ENCODE measurements around the gene EGF.

Gene EGF

GRCh38 chr4:109946120-109946519 lies 33.4 kb downstream of the EGF start:
- ChIA-PET POLR2A (no interaction called here), CTCF (no interaction called here)
- no peaks in the 10 kb centered on the region for H3K9me3 ChIP-seq (ENCODE audit: control insufficient read depth, insufficient read depth, low read depth, low read length)
- no peak overlapping the region for H3K27ac ChIP-seq (ENCODE audit: extremely low read depth, low read depth, low read length)
- H3K4me3 ChIP-seq (ENCODE audit: low read depth, low read length), result no peak overlapping the region
- H3K4me1 ChIP-seq (ENCODE audit: control insufficient read depth, insufficient read depth, low read length), result no peaks in the 10 kb centered on the region
- no peaks in the 10 kb centered on the region for H3K36me3 ChIP-seq (ENCODE audit: control insufficient read depth in 2 of 2, insufficient read depth in 1 of 2, low read length in 2 of 2)
- TF ChIP-seq ZNF146 (tag by site-specific recombination; IDR thresholded peaks at IDR 0.05) (no peak), ZFP3 (tag by site-specific recombination; IDR thresholded peaks at IDR 0.05; ENCODE audit: low read depth) (no peak), INSM2 (tag by site-specific recombination; IDR thresholded peaks at IDR 0.05) (no peak)

DNA sequence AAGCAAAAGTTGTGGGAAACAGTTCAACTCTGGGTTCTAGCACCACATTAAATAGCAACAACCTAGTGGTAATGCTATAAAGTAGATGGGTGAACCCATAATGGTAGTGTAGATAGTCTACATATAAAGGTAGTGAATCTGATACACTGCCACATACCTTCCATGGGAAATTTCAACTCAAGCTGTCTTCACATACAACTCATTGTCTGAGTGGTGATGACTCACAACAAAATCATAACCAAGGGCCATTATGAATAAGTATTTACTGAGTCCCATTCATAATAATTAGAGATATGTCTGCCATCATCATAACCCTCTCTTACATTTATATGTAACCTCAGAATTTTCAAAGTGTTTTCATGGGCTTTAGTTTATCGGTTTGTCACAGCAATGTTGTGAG lies 34.8 kb downstream of the EGF start:
- no peaks in the 10 kb centered on the region for H3K9me3 ChIP-seq (ENCODE audit: control insufficient read depth, insufficient read depth, low read depth, low read length)
- TF ChIP-seq GLI4 (tag by site-specific recombination; IDR thresholded peaks at IDR 0.05) (no peak), ZBTB26 (tag by site-specific recombination; optimal IDR thresholded peaks at IDR 0.05) (no peak), ZNF146 (tag by site-specific recombination; IDR thresholded peaks at IDR 0.05) (no peak), ZNF843 (tag by site-specific recombination; IDR thresholded peaks at IDR 0.05) (no peak), BCL6B (tag by site-specific recombination; IDR thresholded peaks at IDR 0.05) (no peak), PRDM6 (tag by site-specific recombination; IDR thresholded peaks at IDR 0.05) (no peak), ZNF169 (tag by site-specific recombination; IDR thresholded peaks at IDR 0.05) (no peak), MYNN (tag by site-specific recombination; IDR thresholded peaks at IDR 0.05; ENCODE audit: borderline replicate concordance) (no peak), SP3 (tag by site-specific recombination; IDR thresholded peaks at IDR 0.05) (no peak)
- H3K4me1 ChIP-seq (ENCODE audit: control insufficient read depth, insufficient read depth, low read length), result no peaks in the 10 kb centered on the region
- no peak overlapping the region for H3K27ac ChIP-seq (ENCODE audit: extremely low read depth, low read depth, low read length)
- CTCF ChIA-PET, result no interaction called here
- H3K36me3 ChIP-seq (ENCODE audit: control insufficient read depth in 2 of 2, insufficient read depth in 1 of 2, low read length in 2 of 2), result no peaks in the 10 kb centered on the region
- POLR2A ChIA-PET, result no interaction called here
- no peak overlapping the region for H3K4me3 ChIP-seq (ENCODE audit: low read depth, low read length)

GRCh38 chr4:109947918-109948317 lies 35.2 kb downstream of the EGF start:
- Histone ChIP-seq H3K4me3 (ENCODE audit: low read depth, low read length) (no peak overlapping the region), H3K27ac (ENCODE audit: extremely low read depth, low read depth, low read length) (no peak overlapping the region), H3K9me3 (ENCODE audit: control insufficient read depth, insufficient read depth, low read depth, low read length) (no peaks in the 10 kb centered on the region), H3K4me1 (ENCODE audit: control insufficient read depth, insufficient read depth, low read length) (no peaks in the 10 kb centered on the region), H3K36me3 (ENCODE audit: control insufficient read depth in 2 of 2, insufficient read depth in 1 of 2, low read length in 2 of 2) (no peaks in the 10 kb centered on the region)
- ChIA-PET CTCF (no interaction called here), POLR2A (no interaction called here)
- TF ChIP-seq, protein P1, sequence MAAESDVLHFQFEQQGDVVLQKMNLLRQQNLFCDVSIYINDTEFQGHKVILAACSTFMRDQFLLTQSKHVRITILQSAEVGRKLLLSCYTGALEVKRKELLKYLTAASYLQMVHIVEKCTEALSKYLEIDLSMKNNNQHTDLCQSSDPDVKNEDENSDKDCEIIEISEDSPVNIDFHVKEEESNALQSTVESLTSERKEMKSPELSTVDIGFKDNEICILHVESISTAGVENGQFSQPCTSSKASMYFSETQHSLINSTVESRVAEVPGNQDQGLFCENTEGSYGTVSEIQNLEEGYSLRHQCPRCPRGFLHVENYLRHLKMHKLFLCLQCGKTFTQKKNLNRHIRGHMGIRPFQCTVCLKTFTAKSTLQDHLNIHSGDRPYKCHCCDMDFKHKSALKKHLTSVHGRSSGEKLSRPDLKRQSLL (tag by site-specific recombination; IDR thresholded peaks at IDR 0.05), result no peak
- TF ChIP-seq ZNF121 (tag by site-specific recombination; IDR thresholded peaks at IDR 0.05), result no peak
- TF ChIP-seq ZNF48 (tag by site-specific recombination; IDR thresholded peaks at IDR 0.05), result no peak
- no peak for TF ChIP-seq ZNF132 (tag by site-specific recombination; IDR thresholded peaks at IDR 0.05; ENCODE audit: borderline replicate concordance)
- TF ChIP-seq ZNF707 (tag by site-specific recombination; IDR thresholded peaks at IDR 0.05), result no peak
- TF ChIP-seq ZNF830 (tag by site-specific recombination; IDR thresholded peaks at IDR 0.05; ENCODE audit: low read depth), result no peak
- TF ChIP-seq, protein P2, sequence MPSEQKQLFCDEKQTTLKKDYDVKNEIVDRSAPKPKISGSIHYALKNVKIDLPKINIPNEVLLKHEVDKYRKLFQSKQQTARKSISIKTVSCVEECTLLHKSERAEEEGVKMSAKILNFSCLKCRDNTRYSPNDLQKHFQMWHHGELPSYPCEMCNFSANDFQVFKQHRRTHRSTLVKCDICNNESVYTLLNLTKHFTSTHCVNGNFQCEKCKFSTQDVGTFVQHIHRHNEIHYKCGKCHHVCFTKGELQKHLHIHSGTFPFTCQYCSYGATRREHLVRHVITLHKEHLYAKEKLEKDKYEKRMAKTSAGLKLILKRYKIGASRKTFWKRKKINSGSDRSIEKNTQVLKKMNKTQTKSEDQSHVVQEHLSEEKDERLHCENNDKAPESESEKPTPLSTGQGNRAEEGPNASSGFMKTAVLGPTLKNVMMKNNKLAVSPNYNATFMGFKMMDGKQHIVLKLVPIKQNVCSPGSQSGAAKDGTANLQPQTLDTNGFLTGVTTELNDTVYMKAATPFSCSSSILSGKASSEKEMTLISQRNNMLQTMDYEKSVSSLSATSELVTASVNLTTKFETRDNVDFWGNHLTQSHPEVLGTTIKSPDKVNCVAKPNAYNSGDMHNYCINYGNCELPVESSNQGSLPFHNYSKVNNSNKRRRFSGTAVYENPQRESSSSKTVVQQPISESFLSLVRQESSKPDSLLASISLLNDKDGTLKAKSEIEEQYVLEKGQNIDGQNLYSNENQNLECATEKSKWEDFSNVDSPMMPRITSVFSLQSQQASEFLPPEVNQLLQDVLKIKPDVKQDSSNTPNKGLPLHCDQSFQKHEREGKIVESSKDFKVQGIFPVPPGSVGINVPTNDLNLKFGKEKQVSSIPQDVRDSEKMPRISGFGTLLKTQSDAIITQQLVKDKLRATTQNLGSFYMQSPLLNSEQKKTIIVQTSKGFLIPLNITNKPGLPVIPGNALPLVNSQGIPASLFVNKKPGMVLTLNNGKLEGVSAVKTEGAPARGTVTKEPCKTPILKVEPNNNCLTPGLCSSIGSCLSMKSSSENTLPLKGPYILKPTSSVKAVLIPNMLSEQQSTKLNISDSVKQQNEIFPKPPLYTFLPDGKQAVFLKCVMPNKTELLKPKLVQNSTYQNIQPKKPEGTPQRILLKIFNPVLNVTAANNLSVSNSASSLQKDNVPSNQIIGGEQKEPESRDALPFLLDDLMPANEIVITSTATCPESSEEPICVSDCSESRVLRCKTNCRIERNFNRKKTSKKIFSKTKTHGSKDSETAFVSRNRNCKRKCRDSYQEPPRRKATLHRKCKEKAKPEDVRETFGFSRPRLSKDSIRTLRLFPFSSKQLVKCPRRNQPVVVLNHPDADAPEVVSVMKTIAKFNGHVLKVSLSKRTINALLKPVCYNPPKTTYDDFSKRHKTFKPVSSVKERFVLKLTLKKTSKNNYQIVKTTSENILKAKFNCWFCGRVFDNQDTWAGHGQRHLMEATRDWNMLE (tag by site-specific recombination; conservative IDR thresholded peaks at IDR 0.05; ENCODE audit: low read depth), result no peak
- TF ChIP-seq ZEB2 (tag by site-specific recombination; IDR thresholded peaks at IDR 0.05), result no peak
- TF ChIP-seq PRDM1 (tag by site-specific recombination; IDR thresholded peaks at IDR 0.05), result no peak
- no peak for TF ChIP-seq ZFP3 (tag by site-specific recombination; IDR thresholded peaks at IDR 0.05; ENCODE audit: low read depth)
- no peak for TF ChIP-seq ZNF585B (tag by site-specific recombination; IDR thresholded peaks at IDR 0.05)
